HUES64 (cell line): ENCODE data around the gene PXDN.

Experiments
- H3K27ac ChIP-seq: 2 replicates; pipeline ENCODE4 v1.7.0; 2013; ENCODE audit warnings: low read depth, low read length, inconsistent platforms
- H3K27me3 ChIP-seq: 2 replicates; pipeline ENCODE4 v1.6.1; 2013; ENCODE audit warnings: mild to moderate bottlenecking, low read length; ENCODE audit not compliant: insufficient read depth
- H3K36me3 ChIP-seq: 2 replicates; pipeline ENCODE4 v1.6.1; 2013; ENCODE audit warnings: mild to moderate bottlenecking, low read length; ENCODE audit not compliant: insufficient read depth
- H3K4me1 ChIP-seq: 2 replicates; pipeline ENCODE4 v1.6.1; 2013; ENCODE audit warnings: mild to moderate bottlenecking, low read length, moderate library complexity; ENCODE audit not compliant: insufficient read depth
- H3K4me3 ChIP-seq: 2 replicates; pipeline ENCODE4 v1.5.1; 2013; ENCODE audit warnings: mild to moderate bottlenecking, low read length, moderate library complexity
- H3K9ac ChIP-seq: 2 replicates; pipeline ENCODE4 v1.6.1; 2013; ENCODE audit warnings: mild to moderate bottlenecking, low read depth, low read length
- H3K9me3 ChIP-seq: 2 replicates; pipeline ENCODE4 v1.6.1; 2013; ENCODE audit warnings: low read depth, low read length; ENCODE audit not compliant: insufficient read depth
- WGBS: fragments of 150-250, 120-280 bp; methylation state at CpG from one replicate; pipeline ENCODE4 v1.1.7; 2013; ENCODE audit warnings: missing lambda C conversion rate; 5-methylcytosine and 5-hydroxymethylcytosine counted together

Gene PXDN

GRCh38 chr2:1601067-1601412 is 143.3 kb downstream of the PXDN start:
- no peaks in the 10 kb centered on the region for H3K36me3 ChIP-seq
- WGBS, result 92% methylated on average over 4 of the region's 5 CpGs
- H3K4me3 ChIP-seq, result no peak overlapping the region
- H3K4me1 ChIP-seq, result 0 out of 2 replicates have a peak, but pooled peaks cover 6% of the 10 kb centered on the region
- H3K27ac ChIP-seq, result no peak overlapping the region
- no peaks in the 10 kb centered on the region for H3K27me3 ChIP-seq
- no peaks in the 10 kb centered on the region for H3K9me3 ChIP-seq
- no peak overlapping the region for H3K9ac ChIP-seq

GRCh38 chr2:1600191-1601066 is 143.9 kb downstream of the PXDN start:
- Histone ChIP-seq H3K27me3 (no peaks in the 10 kb centered on the region), H3K9me3 (no peaks in the 10 kb centered on the region), H3K4me1 (0 out of 2 replicates have a peak, but pooled peaks cover 1% of the 10 kb centered on the region), H3K36me3 (no peaks in the 10 kb centered on the region), H3K27ac (no peak overlapping the region), H3K4me3 (no peak overlapping the region), H3K9ac (no peak overlapping the region)
- 92% methylated on average over 29 of the region's 29 CpGs for WGBS

- no peaks in the 10 kb centered on the region for H3K36me3 ChIP-seq
- H3K4me1 ChIP-seq, result no peaks in the 10 kb centered on the region
- H3K27ac ChIP-seq, result no peak overlapping the region
- H3K27me3 ChIP-seq, result no peaks in the 10 kb centered on the region
- 93% methylated on average over 16 of the region's 17 CpGs for WGBS
- no peak overlapping the region for H3K4me3 ChIP-seq
- H3K9ac ChIP-seq, result no peak overlapping the region
- H3K9me3 ChIP-seq, result no peaks in the 10 kb centered on the region
These were observed 144.8 kb downstream of the PXDN start for GRCh38 chr2:1599301-1600085.

GRCh38 chr2:1598800-1599199 is 145.5 kb downstream of the PXDN start:
- Histone ChIP-seq H3K4me3 (no peak overlapping the region), H3K4me1 (no peaks in the 10 kb centered on the region), H3K27me3 (no peaks in the 10 kb centered on the region), H3K27ac (no peak overlapping the region), H3K9me3 (no peaks in the 10 kb centered on the region), H3K9ac (no peak overlapping the region), H3K36me3 (no peaks in the 10 kb centered on the region)
- 95% methylated on average over 10 of the region's 10 CpGs for WGBS

GRCh38 chr2:1598041-1598710 is 146.1 kb downstream of the PXDN start:
- no peaks in the 10 kb centered on the region for H3K4me1 ChIP-seq
- H3K9me3 ChIP-seq, result no peaks in the 10 kb centered on the region
- H3K36me3 ChIP-seq, result no peaks in the 10 kb centered on the region
- H3K27ac ChIP-seq, result no peak overlapping the region
- no peak overlapping the region for H3K9ac ChIP-seq
- 91% methylated on average over 20 of the region's 20 CpGs for WGBS
- H3K27me3 ChIP-seq, result no peaks in the 10 kb centered on the region
- no peak overlapping the region for H3K4me3 ChIP-seq

- H3K9me3 ChIP-seq, result no peaks in the 10 kb centered on the region
- no peaks in the 10 kb centered on the region for H3K36me3 ChIP-seq
- no peak overlapping the region for H3K9ac ChIP-seq
- WGBS, result 94% methylated on average over 14 of the region's 14 CpGs
- H3K27ac ChIP-seq, result no peak overlapping the region
- H3K27me3 ChIP-seq, result no peaks in the 10 kb centered on the region
- no peak overlapping the region for H3K4me3 ChIP-seq
- peaks cover 7% of the 10 kb centered on the region; the same call in 1 of the 2 replicates for H3K4me1 ChIP-seq
These were observed 149.0 kb downstream of the PXDN start for GRCh38 chr2:1595274-1595673.

GRCh38 chr2:1594373-1595171 is 149.7 kb downstream of the PXDN start:
- Histone ChIP-seq H3K4me3 (no peak overlapping the region), H3K9ac (no peak overlapping the region), H3K27me3 (no peaks in the 10 kb centered on the region), H3K27ac (no peak overlapping the region), H3K4me1 (peaks cover 7% of the 10 kb centered on the region; the same call in 1 of the 2 replicates), H3K36me3 (no peaks in the 10 kb centered on the region), H3K9me3 (no peaks in the 10 kb centered on the region)
- WGBS, result 80% methylated on average over 29 of the region's 29 CpGs

GRCh38 chr2:1594123-1594372 is 150.3 kb downstream of the PXDN start:
- Histone ChIP-seq H3K9ac (no peak overlapping the region), H3K27ac (no peak overlapping the region), H3K36me3 (no peaks in the 10 kb centered on the region), H3K4me3 (no peak overlapping the region), H3K9me3 (no peaks in the 10 kb centered on the region), H3K27me3 (no peaks in the 10 kb centered on the region), H3K4me1 (peaks cover 7% of the 10 kb centered on the region; the same call in 1 of the 2 replicates)
- WGBS, result 51% methylated on average over 6 of the region's 6 CpGs

- H3K4me1 ChIP-seq, result peaks cover 7% of the 10 kb centered on the region; the same call in 1 of the 2 replicates
- no peak overlapping the region for H3K9ac ChIP-seq
- H3K27ac ChIP-seq, result no peak overlapping the region
- H3K9me3 ChIP-seq, result no peaks in the 10 kb centered on the region
- 63% methylated on average over 15 of the region's 15 CpGs for WGBS
- no peaks in the 10 kb centered on the region for H3K36me3 ChIP-seq
- H3K27me3 ChIP-seq, result no peaks in the 10 kb centered on the region
- H3K4me3 ChIP-seq, result no peak overlapping the region
These were observed 150.8 kb downstream of the PXDN start for GRCh38 chr2:1593371-1594122.
